Panc1 (cell line): ENCODE data around the gene CYP27C1. TPM values are rescaled to one million over a fixed set of nuclear protein-coding genes. Genes with fewer than 3 reads are reported as not detected.

ENCODE experiments used
- ATAC-seq: fragments of 200-7000 bp; cut with Tn5 transposase; 2 replicates; pipeline ENCODE4 v1.9.1; 2020; ENCODE audit warnings: mild to moderate bottlenecking, moderate library complexity
- BruUV-seq: library from RNA; stranded (reverse); fragments of 400-500 nt; replicated peaks from 2 replicates; lab custom pipeline; 2021; lab: Mats Ljungman, UMichigan
- CTCF ChIA-PET: fragments of 300-600 bp; sonication (Branson Sonifier 250); formaldehyde crosslinking; loops from one replicate; lab custom pipeline; 2022; ENCODE audit warnings: antibody characterized with exemption; lab: Charles Lee
- POLR2A ChIA-PET: fragments of 300-600 bp; sonication (Branson Sonifier 250); formaldehyde crosslinking; loops from one replicate; lab custom pipeline; 2022; ENCODE audit warnings: antibody characterized with exemption; lab: Charles Lee
- DNase-seq: peaks from one replicate; pipeline ENCODE4 v3.0.0-alpha.2; 2010; ENCODE audit warnings: low read depth, low spot score
- H3K27ac ChIP-seq: 2 replicates; pipeline ENCODE4 v1.5.1; 2011; ENCODE audit warnings: mild to moderate bottlenecking, low read length, inconsistent platforms
- H3K27me3 ChIP-seq: fragments of 200-500 bp; sonication (Bioruptor generic); 2 replicates; pipeline ENCODE4 v1.6.0; 2014; ENCODE audit warnings: low read length, inconsistent platforms; ENCODE audit not compliant: control insufficient read depth, insufficient read depth
- H3K36me3 ChIP-seq: fragments of 200-500 bp; sonication (Bioruptor generic); 2 replicates; pipeline ENCODE4 v1.5.1; 2014; ENCODE audit warnings: inconsistent platforms, mild to moderate bottlenecking, low read length, moderate library complexity; ENCODE audit not compliant: control insufficient read depth, insufficient read depth
- H3K4me1 ChIP-seq: 2 replicates; pipeline ENCODE4 v1.5.1; 2011; ENCODE audit warnings: inconsistent platforms, mild to moderate bottlenecking, low read length, moderate library complexity; ENCODE audit not compliant: control insufficient read depth, insufficient read depth
- H3K4me3 ChIP-seq, 2 experiments: 2 replicates each; pipeline ENCODE4 v1.5.1; 2011 to 2012; ENCODE audit warnings: low read depth in 2 of 2, low read length in 2 of 2, mild to moderate bottlenecking in 2 of 2, inconsistent platforms in 1 of 2, moderate library complexity in 1 of 2
- H3K9me3 ChIP-seq: fragments of 200-500 bp; sonication (Bioruptor generic); 2 replicates; pipeline ENCODE4 v1.5.1; 2014; ENCODE audit warnings: low read depth, mild to moderate bottlenecking, inconsistent platforms, low read length, moderate library complexity; ENCODE audit not compliant: control insufficient read depth, insufficient read depth
- CTCF ChIP-seq: fragments of 450-650 bp; IDR thresholded peaks from 2 replicates; pipeline ENCODE4 v1.5.1; 2017; ENCODE audit warnings: mild to moderate bottlenecking
- POLR2AphosphoS5 ChIP-seq: IDR thresholded peaks from 2 replicates; pipeline ENCODE4 v1.6.1; 2012; ENCODE audit warnings: mild to moderate bottlenecking, low read depth, low read length, moderate library complexity
- SIN3A ChIP-seq: IDR thresholded peaks from 2 replicates; pipeline ENCODE4 v1.6.1; 2012; ENCODE audit warnings: low read depth, mild to moderate bottlenecking, low read length, moderate library complexity, borderline replicate concordance; ENCODE audit not compliant: insufficient read depth
- TCF7L2 ChIP-seq: IDR thresholded peaks from 2 replicates; pipeline ENCODE4 v1.6.1; 2011; ENCODE audit warnings: mild to moderate bottlenecking, low read depth, low read length, inconsistent platforms
- in situ Hi-C: cut with HindIII; loops from 2 replicates; pipeline ENCODE4 v1.10.0; 2016; ENCODE audit warnings: low sequenced_read_pairs, low pct_unique_long_range_greater_than_20kb
- intact Hi-C: fragments of 100-400 bp; cut with micrococcal nuclease; formaldehyde crosslinking; loops from one replicate; pipeline ENCODE4 v1.10.0; 2022; ENCODE audit not compliant: unreplicated experiment
- total RNA-seq: library from RNA; stranded (reverse); gene quantifications from one replicate; pipeline ENCODE4 v1.2.1, GENCODE V29; 2021; ENCODE audit not compliant: unreplicated experiment
- TF ChIP-seq, protein P1 (sequence below), 2 experiments: IDR thresholded peaks; 2 replicates each; pipeline ENCODE4 v1.6.1; 2011 to 2012; ENCODE audit warnings: low read depth in 2 of 2, control low read depth in 1 of 2, low read length in 1 of 2, mild to moderate bottlenecking in 1 of 2, moderate library complexity in 1 of 2; ENCODE audit not compliant: insufficient read depth in 1 of 2

Gene CYP27C1
- total RNA-seq, 1 experiment from 2014 or later: 5.7 TPM

- H3K27me3 ChIP-seq: no peaks in the 10 kb centered on the region
- ATAC-seq: no peak
- no peaks in the 10 kb centered on the region for H3K36me3 ChIP-seq
- no TSS peak for BruUV-seq
- no peak for TF ChIP-seq SIN3A
- TF ChIP-seq TCF7L2: no peak
- TF ChIP-seq, protein P1, sequence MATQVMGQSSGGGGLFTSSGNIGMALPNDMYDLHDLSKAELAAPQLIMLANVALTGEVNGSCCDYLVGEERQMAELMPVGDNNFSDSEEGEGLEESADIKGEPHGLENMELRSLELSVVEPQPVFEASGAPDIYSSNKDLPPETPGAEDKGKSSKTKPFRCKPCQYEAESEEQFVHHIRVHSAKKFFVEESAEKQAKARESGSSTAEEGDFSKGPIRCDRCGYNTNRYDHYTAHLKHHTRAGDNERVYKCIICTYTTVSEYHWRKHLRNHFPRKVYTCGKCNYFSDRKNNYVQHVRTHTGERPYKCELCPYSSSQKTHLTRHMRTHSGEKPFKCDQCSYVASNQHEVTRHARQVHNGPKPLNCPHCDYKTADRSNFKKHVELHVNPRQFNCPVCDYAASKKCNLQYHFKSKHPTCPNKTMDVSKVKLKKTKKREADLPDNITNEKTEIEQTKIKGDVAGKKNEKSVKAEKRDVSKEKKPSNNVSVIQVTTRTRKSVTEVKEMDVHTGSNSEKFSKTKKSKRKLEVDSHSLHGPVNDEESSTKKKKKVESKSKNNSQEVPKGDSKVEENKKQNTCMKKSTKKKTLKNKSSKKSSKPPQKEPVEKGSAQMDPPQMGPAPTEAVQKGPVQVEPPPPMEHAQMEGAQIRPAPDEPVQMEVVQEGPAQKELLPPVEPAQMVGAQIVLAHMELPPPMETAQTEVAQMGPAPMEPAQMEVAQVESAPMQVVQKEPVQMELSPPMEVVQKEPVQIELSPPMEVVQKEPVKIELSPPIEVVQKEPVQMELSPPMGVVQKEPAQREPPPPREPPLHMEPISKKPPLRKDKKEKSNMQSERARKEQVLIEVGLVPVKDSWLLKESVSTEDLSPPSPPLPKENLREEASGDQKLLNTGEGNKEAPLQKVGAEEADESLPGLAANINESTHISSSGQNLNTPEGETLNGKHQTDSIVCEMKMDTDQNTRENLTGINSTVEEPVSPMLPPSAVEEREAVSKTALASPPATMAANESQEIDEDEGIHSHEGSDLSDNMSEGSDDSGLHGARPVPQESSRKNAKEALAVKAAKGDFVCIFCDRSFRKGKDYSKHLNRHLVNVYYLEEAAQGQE (IDR thresholded peaks at IDR 0.05; ENCODE audit: insufficient read depth in 1 of 2, low read depth in 2 of 2, low read length in 1 of 2): no peak
- TF ChIP-seq POLR2AphosphoS5: no peak
- no peak for TF ChIP-seq CTCF
- POLR2A ChIA-PET: no interaction called here
- no peaks in the 10 kb centered on the region for H3K4me1 ChIP-seq
- DNase-seq: no peak
- intact Hi-C loops: no loop called here
- CTCF ChIA-PET: no interaction called here
- no peak overlapping the region for H3K4me3 ChIP-seq
- H3K9me3 ChIP-seq: no peaks in the 10 kb centered on the region
- in situ Hi-C loops: no loop called here
- no peak overlapping the region for H3K27ac ChIP-seq
These were observed 85.9 kb downstream of the CYP27C1 start for GRCh38 chr2:127134235-127134634.

Other genes starting within 250 kb of the CYP27C1 start
- gene BIN1, start 113.1 kb downstream of the CYP27C1 start, total RNA-seq: 58.6 TPM
- gene ERCC3, start 73.8 kb upstream of the CYP27C1 start, total RNA-seq: 38.0 TPM
- gene MAP3K2, start 167.7 kb upstream of the CYP27C1 start, total RNA-seq: 70.6 TPM
- gene PROC, start 198.1 kb upstream of the CYP27C1 start, total RNA-seq: 1.1 TPM